ENCODE data around the gene KDM5B. TPM values are rescaled to one million over a fixed set of nuclear protein-coding genes. Genes with fewer than 3 reads are reported as not detected.

Gene KDM5B
- total RNA-seq, 2 experiments from 2014 or later: not detected

DNA sequence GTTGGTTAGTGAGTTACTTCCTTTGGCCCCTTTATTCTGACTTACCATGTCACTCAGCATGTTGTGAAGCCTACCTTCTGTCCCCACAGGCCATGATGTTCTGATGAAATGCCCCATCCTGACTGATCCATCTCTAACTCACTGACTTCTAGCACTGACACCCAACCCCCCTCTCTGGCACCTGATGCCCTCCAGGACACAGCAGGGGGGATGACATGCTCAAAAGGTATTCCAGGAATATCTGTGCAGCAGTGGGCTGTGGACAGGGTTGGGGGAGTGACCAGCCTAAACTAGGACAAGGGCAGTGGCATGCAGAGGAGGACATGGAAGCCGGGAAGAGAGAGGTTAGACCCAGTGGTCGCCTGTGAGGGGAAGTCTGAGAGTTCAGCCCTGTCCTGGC is 123.5 kb downstream of the KDM5B start:
- no peaks in the 10 kb centered on the region for H3K4me1 ChIP-seq (ENCODE audit: insufficient read depth, low read length, poor library complexity, severe bottlenecking)
- TF ChIP-seq, protein P1, sequence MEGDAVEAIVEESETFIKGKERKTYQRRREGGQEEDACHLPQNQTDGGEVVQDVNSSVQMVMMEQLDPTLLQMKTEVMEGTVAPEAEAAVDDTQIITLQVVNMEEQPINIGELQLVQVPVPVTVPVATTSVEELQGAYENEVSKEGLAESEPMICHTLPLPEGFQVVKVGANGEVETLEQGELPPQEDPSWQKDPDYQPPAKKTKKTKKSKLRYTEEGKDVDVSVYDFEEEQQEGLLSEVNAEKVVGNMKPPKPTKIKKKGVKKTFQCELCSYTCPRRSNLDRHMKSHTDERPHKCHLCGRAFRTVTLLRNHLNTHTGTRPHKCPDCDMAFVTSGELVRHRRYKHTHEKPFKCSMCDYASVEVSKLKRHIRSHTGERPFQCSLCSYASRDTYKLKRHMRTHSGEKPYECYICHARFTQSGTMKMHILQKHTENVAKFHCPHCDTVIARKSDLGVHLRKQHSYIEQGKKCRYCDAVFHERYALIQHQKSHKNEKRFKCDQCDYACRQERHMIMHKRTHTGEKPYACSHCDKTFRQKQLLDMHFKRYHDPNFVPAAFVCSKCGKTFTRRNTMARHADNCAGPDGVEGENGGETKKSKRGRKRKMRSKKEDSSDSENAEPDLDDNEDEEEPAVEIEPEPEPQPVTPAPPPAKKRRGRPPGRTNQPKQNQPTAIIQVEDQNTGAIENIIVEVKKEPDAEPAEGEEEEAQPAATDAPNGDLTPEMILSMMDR (conservative IDR thresholded peaks at IDR 0.05; ENCODE audit: low read length): no peak
- TF ChIP-seq EZH2phosphoT487 (IDR thresholded peaks at IDR 0.05; ENCODE audit: borderline replicate concordance, low read depth, low read length): no peak
- no peak overlapping the region for H3K27ac ChIP-seq (ENCODE audit: low read depth, low read length, poor library complexity, severe bottlenecking)
- no TSS peak for BruUV-seq (replicated peaks)
- no peaks in the 10 kb centered on the region for H3K9me3 ChIP-seq (ENCODE audit: low read length)
- no peak overlapping the region for H2AFZ ChIP-seq (ENCODE audit: low read length)
- no peaks in the 10 kb centered on the region for H3K36me3 ChIP-seq (ENCODE audit: insufficient read depth, low read length)
- CTCF ChIA-PET (ENCODE audit: unreplicated experiment): no interaction called here
- H3K4me3 ChIP-seq (ENCODE audit: low read depth, low read length, poor library complexity, severe bottlenecking): no peak overlapping the region
- intact Hi-C loops (cut with micrococcal nuclease; ENCODE audit: unreplicated experiment): no loop called here
- H3K79me2 ChIP-seq (ENCODE audit: insufficient read depth, low read depth, low read length): no peaks in the 10 kb centered on the region
- no peaks in the 10 kb centered on the region for H3K9me2 ChIP-seq (ENCODE audit: insufficient read depth, low read length)
- H3K4me2 ChIP-seq (ENCODE audit: low read length): no peak overlapping the region
- H4K20me1 ChIP-seq (ENCODE audit: insufficient read depth, low read length): no peaks in the 10 kb centered on the region; the same call in 1 of the 2 replicates
- no peak for DNase-seq (ENCODE audit: low spot score)
- POLR2A ChIA-PET: no interaction called here

DNA sequence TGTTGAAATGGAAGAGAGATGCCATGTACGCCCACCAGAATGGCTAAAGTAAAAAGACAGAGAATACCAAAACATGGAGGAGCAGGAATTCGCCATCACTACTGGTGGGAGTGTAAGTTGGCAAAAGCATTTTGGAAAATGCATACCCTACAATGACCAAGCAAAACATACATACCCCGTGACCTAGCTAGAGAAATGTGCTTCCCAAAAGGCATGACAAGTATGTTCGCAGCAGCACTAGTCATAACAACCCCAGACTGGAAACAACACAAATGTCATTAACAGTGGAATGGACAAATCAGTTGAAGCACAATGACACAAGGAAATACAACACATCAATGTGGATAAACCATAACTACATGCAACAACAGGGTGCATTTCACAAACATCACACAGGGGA is 125.2 kb downstream of the KDM5B start:
- DNase-seq (ENCODE audit: low spot score): no peak
- CTCF ChIA-PET (ENCODE audit: unreplicated experiment): no interaction called here
- no peaks in the 10 kb centered on the region for H3K79me2 ChIP-seq (ENCODE audit: insufficient read depth, low read depth, low read length)
- POLR2A ChIA-PET: interaction anchor here (0.7 to 0.9 kb wide), 2 partner anchors 21 to 210 kb away, joined by 3 to 8 read pairs; no protein-coding TSS in a partner anchor
- TF ChIP-seq, protein P1 (conservative IDR thresholded peaks at IDR 0.05; ENCODE audit: low read length): no peak
- no peak for TF ChIP-seq EZH2phosphoT487 (IDR thresholded peaks at IDR 0.05; ENCODE audit: borderline replicate concordance, low read depth, low read length)
- H3K4me1 ChIP-seq (ENCODE audit: insufficient read depth, low read length, poor library complexity, severe bottlenecking): no peaks in the 10 kb centered on the region
- H3K27ac ChIP-seq (ENCODE audit: low read depth, low read length, poor library complexity, severe bottlenecking): no peak overlapping the region
- H3K36me3 ChIP-seq (ENCODE audit: insufficient read depth, low read length): no peaks in the 10 kb centered on the region
- no peaks in the 10 kb centered on the region for H3K9me2 ChIP-seq (ENCODE audit: insufficient read depth, low read length)
- H4K20me1 ChIP-seq (ENCODE audit: insufficient read depth, low read length): no peaks in the 10 kb centered on the region
- no peak overlapping the region for H3K4me3 ChIP-seq (ENCODE audit: low read depth, low read length, poor library complexity, severe bottlenecking)
- H3K4me2 ChIP-seq (ENCODE audit: low read length): no peak overlapping the region
- no peak overlapping the region for H2AFZ ChIP-seq (ENCODE audit: low read length)
- H3K9me3 ChIP-seq (ENCODE audit: low read length): no peaks in the 10 kb centered on the region
- intact Hi-C loops (cut with micrococcal nuclease; ENCODE audit: unreplicated experiment): no loop called here
- no TSS peak for BruUV-seq (replicated peaks)

DNA sequence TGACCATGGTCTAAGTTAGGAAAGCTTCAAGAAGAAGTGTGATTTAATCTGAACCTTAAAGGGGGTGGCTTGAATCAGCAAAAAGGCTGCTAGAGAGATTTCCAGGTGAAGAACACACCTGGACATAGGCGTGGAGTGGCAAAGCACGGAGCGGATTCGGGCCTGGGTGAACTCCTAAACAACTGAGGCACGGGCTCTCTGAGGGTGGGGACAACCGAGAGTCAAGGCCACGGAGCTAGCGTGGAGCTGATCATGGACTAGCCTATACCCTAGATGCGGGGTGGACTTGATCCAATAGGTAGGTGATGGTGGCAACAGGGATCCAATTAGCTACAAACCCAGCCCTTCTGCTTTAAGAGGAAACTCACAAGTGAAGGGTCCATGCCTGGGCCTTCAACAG is 125.7 kb downstream of the KDM5B start:
- Histone ChIP-seq H4K20me1 (ENCODE audit: insufficient read depth, low read length) (no peaks in the 10 kb centered on the region), H3K9me3 (ENCODE audit: low read length) (no peaks in the 10 kb centered on the region), H2AFZ (ENCODE audit: low read length) (no peak overlapping the region), H3K4me1 (ENCODE audit: insufficient read depth, low read length, poor library complexity, severe bottlenecking) (no peaks in the 10 kb centered on the region), H3K79me2 (ENCODE audit: insufficient read depth, low read depth, low read length) (no peaks in the 10 kb centered on the region), H3K4me2 (ENCODE audit: low read length) (no peak overlapping the region), H3K27ac (ENCODE audit: low read depth, low read length, poor library complexity, severe bottlenecking) (no peak overlapping the region), H3K36me3 (ENCODE audit: insufficient read depth, low read length) (no peaks in the 10 kb centered on the region), H3K4me3 (ENCODE audit: low read depth, low read length, poor library complexity, severe bottlenecking) (no peak overlapping the region), H3K9me2 (ENCODE audit: insufficient read depth, low read length) (no peaks in the 10 kb centered on the region)
- BruUV-seq (replicated peaks): no TSS peak
- ChIA-PET CTCF (ENCODE audit: unreplicated experiment) (no interaction called here), POLR2A (interaction anchor here (0.7 kb wide), 1 partner anchor 209 kb away, joined by 3 read pairs; no protein-coding TSS in a partner anchor)
- DNase-seq (ENCODE audit: low spot score): no peak
- no peak for TF ChIP-seq EZH2phosphoT487 (IDR thresholded peaks at IDR 0.05; ENCODE audit: borderline replicate concordance, low read depth, low read length)
- TF ChIP-seq, protein P1 (conservative IDR thresholded peaks at IDR 0.05; ENCODE audit: low read length): no peak
- intact Hi-C loops (cut with micrococcal nuclease; ENCODE audit: unreplicated experiment): no loop called here
